ENCODE measurements around the gene RUNX1. TPM values are rescaled to one million over a fixed set of nuclear protein-coding genes. Genes with fewer than 3 reads are reported as not detected.
"Not testable (repeated sequence)": the region's sequence is repeated elsewhere in the genome, so short reads cannot be mapped to it uniquely, and the experiment has no call there.

The RUNX1 gene
- polyA plus RNA-seq, 5 donors: 7.6 to 13.6 (median 8.9) TPM

- DNase-seq: no peak
Measured at GRCh38 chr21:34973685-34974084, 75.4 kb downstream of the RUNX1 start.

GRCh38 chr21:34971656-34972055, 77.4 kb downstream of the RUNX1 start:
- no peak for DNase-seq

GRCh38 chr21:34970566-34970965, 78.5 kb downstream of the RUNX1 start:
- no peak for DNase-seq

GRCh38 chr21:34970167-34970500, 79.0 kb downstream of the RUNX1 start:
- DNase-seq: no peak

GRCh38 chr21:34969423-34970166, 79.5 kb downstream of the RUNX1 start:
- peak; percentile 76 to 78 for DNase-seq

GRCh38 chr21:34968414-34969333, 80.4 kb downstream of the RUNX1 start:
- no peak for DNase-seq

- no peak for DNase-seq
Measured at GRCh38 chr21:34967509-34968289, 81.4 kb downstream of the RUNX1 start.

- DNase-seq: not testable (repeated sequence)
Measured at GRCh38 chr21:34966881-34967280, 82.2 kb downstream of the RUNX1 start.

- DNase-seq: no peak
Measured at GRCh38 chr21:34965200-34966174, 83.6 kb downstream of the RUNX1 start.

GRCh38 chr21:34962586-34963222, 86.4 kb downstream of the RUNX1 start:
- no peak for DNase-seq

GRCh38 chr21:34962136-34962535, 87.0 kb downstream of the RUNX1 start:
- no peak for DNase-seq

GRCh38 chr21:34960687-34961086, 88.4 kb downstream of the RUNX1 start:
- no peak for DNase-seq

GRCh38 chr21:34959607-34960006, 89.5 kb downstream of the RUNX1 start:
- no peak for DNase-seq

GRCh38 chr21:34958040-34958439, 91.1 kb downstream of the RUNX1 start:
- DNase-seq: no peak

- DNase-seq: no peak
Measured at GRCh38 chr21:34956416-34957316, 92.4 kb downstream of the RUNX1 start.

- DNase-seq: no peak
Measured at GRCh38 chr21:34953950-34954349, 95.2 kb downstream of the RUNX1 start.

- no peak for DNase-seq
Measured at GRCh38 chr21:34952701-34953100, 96.4 kb downstream of the RUNX1 start.

- not testable (repeated sequence) for DNase-seq
Measured at GRCh38 chr21:34951868-34952267, 97.2 kb downstream of the RUNX1 start.

GRCh38 chr21:34950980-34951379, 98.1 kb downstream of the RUNX1 start:
- no peak for DNase-seq

Data from right lung (tissue), 5 donors.